PC-3 (cell line): ENCODE results near the gene LIG4. TPM values are rescaled to one million over a fixed set of nuclear protein-coding genes. Genes with fewer than 3 reads are reported as not detected.

Source experiments
- ATAC-seq: fragments of 200-7000 bp; cut with Tn5 transposase; 2 replicates; pipeline ENCODE4 v1.9.1; 2020; ENCODE audit warnings: mild to moderate bottlenecking, moderate library complexity
- BruUV-seq: library from RNA; stranded (reverse); fragments of 400-500 nt; replicated peaks from 2 replicates; lab custom pipeline; 2021; lab: Mats Ljungman, UMichigan
- CTCF ChIA-PET: fragments of 300-600 bp; sonication (Branson Sonifier 250); formaldehyde crosslinking; loops from one replicate; lab custom pipeline; 2022; ENCODE audit warnings: antibody characterized with exemption; lab: Charles Lee
- POLR2A ChIA-PET: fragments of 300-600 bp; sonication (Branson Sonifier 250); formaldehyde crosslinking; loops from one replicate; lab custom pipeline; 2022; ENCODE audit warnings: antibody characterized with exemption; ENCODE audit not compliant: unreplicated experiment; lab: Charles Lee
- DNase-seq: peaks from one replicate; pipeline ENCODE4 v3.0.0-alpha.2; 2015
- H2AFZ ChIP-seq: fragments of 300-600 bp; sonication (generic); 2 replicates; pipeline ENCODE4 v1.6.0; 2016; ENCODE audit warnings: antibody characterized with exemption, low read length
- H3F3A ChIP-seq: fragments of 300-600 bp; sonication (generic); one replicate; pipeline ENCODE4 v1.6.0; 2017; ENCODE audit warnings: antibody characterized with exemption, low read length, control low read depth, mild to moderate bottlenecking; ENCODE audit not compliant: unreplicated experiment
- H3K27ac ChIP-seq: fragments of 300-600 bp; sonication (generic); 2 replicates; pipeline ENCODE4 v1.5.1; 2016; ENCODE audit warnings: mild to moderate bottlenecking, low read length
- H3K27me3 ChIP-seq: fragments of 300-600 bp; sonication (generic); 2 replicates; pipeline ENCODE4 v1.6.1; 2016; ENCODE audit warnings: low read length, mixed read lengths
- H3K36me3 ChIP-seq: fragments of 300-600 bp; sonication (generic); 2 replicates; pipeline ENCODE4 v1.6.1; 2016; ENCODE audit warnings: low read depth, mixed run types, low read length, mixed read lengths
- H3K4me1 ChIP-seq: fragments of 300-600 bp; sonication (generic); 2 replicates; pipeline ENCODE4 v1.5.1; 2016; ENCODE audit warnings: low read length; ENCODE audit not compliant: insufficient read depth
- H3K4me2 ChIP-seq: fragments of 300-600 bp; sonication (generic); 2 replicates; pipeline ENCODE4 v1.6.0; 2016; ENCODE audit warnings: low read length
- H3K4me3 ChIP-seq: fragments of 300-600 bp; sonication (generic); 2 replicates; pipeline ENCODE4 v1.5.1; 2016; ENCODE audit warnings: mild to moderate bottlenecking, low read length, mixed read lengths
- H3K79me2 ChIP-seq: fragments of 300-600 bp; sonication (generic); 2 replicates; pipeline ENCODE4 v1.6.1; 2017; ENCODE audit warnings: low read length, mixed read lengths
- H3K9ac ChIP-seq: fragments of 300-600 bp; sonication (generic); 2 replicates; pipeline ENCODE4 v1.6.0; 2016; ENCODE audit warnings: mild to moderate bottlenecking, low read length
- H3K9me2 ChIP-seq: fragments of 300-600 bp; sonication (generic); replicated peaks from 2 replicates; pipeline ENCODE4 v1.6.1; 2016; ENCODE audit warnings: mixed run types, low read length, mixed read lengths
- H3K9me3 ChIP-seq: fragments of 300-600 bp; sonication (generic); 2 replicates; pipeline ENCODE4 v1.6.1; 2016; ENCODE audit warnings: low read length, mixed read lengths
- H4K20me1 ChIP-seq: fragments of 300-600 bp; sonication (generic); 2 replicates; pipeline ENCODE4 v1.6.1; 2016; ENCODE audit warnings: low read length, mixed read lengths
- EZH2 ChIP-seq: fragments of 300-600 bp; sonication (generic); IDR thresholded peaks from one replicate; pipeline ENCODE4 v1.6.1; 2017; ENCODE audit warnings: antibody characterized with exemption, mild to moderate bottlenecking, low read length; ENCODE audit not compliant: unreplicated experiment
- EZH2phosphoT487 ChIP-seq: fragments of 300-600 bp; sonication (generic); IDR thresholded peaks from 2 replicates; pipeline ENCODE4 v1.6.1; 2018; ENCODE audit warnings: mild to moderate bottlenecking, antibody characterized with exemption, low read length, borderline replicate concordance
- intact Hi-C: fragments of 100-400 bp; cut with micrococcal nuclease; formaldehyde crosslinking; loops from 2 replicates; pipeline ENCODE4 v1.9.0; 2023
- total RNA-seq: library from RNA; depleted of rRNA; stranded (reverse); fragments of >200 nt; gene quantifications from 2 replicates; pipeline ENCODE4 v1.2.3, GENCODE V29; 2014
- TF ChIP-seq, protein P1 (sequence below): fragments of 300-600 bp; sonication (generic); conservative IDR thresholded peaks from 2 replicates; pipeline ENCODE4 v1.5.1; 2017; ENCODE audit warnings: antibody characterized with exemption, low read depth, mild to moderate bottlenecking, low read length

The LIG4 gene
- total RNA-seq, 1 experiment from 2014 or later: 5.4 TPM

DNA sequence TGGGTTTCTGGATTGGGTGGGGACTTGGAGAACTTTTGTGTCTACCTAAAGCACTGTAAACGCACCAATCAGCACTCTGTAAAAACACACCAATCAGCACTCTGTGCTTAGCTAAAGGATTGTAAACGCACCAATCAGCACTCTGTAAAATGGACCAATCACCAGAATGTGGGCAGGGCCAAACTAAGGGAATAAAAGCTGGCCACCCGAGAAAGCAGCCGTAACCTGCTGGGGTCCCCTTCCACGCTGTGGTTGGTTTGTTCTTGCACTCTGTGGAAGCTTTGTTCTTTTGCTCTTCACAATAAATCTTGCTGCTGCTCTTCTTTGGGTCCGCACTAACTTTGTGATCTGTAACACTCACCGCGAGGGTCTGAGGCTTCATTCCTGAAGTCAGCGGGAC lies 37.3 kb downstream of the LIG4 start:
- no peak overlapping the region for H3K9ac ChIP-seq
- no peaks in the 10 kb centered on the region for H3K27me3 ChIP-seq

DNA sequence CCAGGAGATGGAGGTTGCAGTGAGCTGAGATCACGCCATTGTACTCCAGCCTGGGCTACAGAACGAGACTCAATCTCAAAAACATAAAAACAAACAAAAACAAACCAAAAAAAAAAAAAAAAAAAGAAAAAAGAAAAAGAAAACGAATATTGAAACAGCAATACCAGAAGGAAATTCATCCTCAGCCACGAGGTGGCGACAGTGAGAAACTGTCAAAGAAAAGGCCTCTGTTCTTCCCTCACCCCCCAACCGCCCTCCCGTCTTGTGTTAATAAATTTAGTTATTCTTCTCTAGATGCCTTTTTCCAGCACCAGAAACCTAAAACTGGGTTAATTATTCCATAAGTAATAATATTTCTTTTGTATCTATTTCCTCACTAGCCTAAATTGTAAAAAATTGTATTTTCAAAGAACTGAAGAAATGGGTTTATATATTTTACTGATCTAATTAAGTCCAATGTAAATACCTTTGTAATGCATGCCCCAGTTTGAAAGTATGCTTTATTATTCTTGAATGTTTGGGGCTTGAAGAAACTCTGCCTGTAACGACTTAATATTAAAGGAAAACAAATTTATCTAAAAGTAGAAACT lies 38.6 kb downstream of the LIG4 start:
- Histone ChIP-seq H3K9me2 (no peaks in the 10 kb centered on the region), H4K20me1 (no peaks in the 10 kb centered on the region), H3K4me3 (no peak overlapping the region), H3K27ac (no peak overlapping the region), H3K4me2 (no peak overlapping the region), H3K79me2 (no peaks in the 10 kb centered on the region), H2AFZ (no peak overlapping the region), H3K27me3 (no peaks in the 10 kb centered on the region), H3K9me3 (no peaks in the 10 kb centered on the region), H3K4me1 (no peaks in the 10 kb centered on the region), H3F3A (no peaks in the 10 kb centered on the region), H3K9ac (no peak overlapping the region), H3K36me3 (no peaks in the 10 kb centered on the region)
- ChIA-PET POLR2A (no interaction called here), CTCF (no interaction called here)
- intact Hi-C loops: no loop called here
- BruUV-seq: no TSS peak
- DNase-seq (peak; percentile 67), ATAC-seq (no peak)
- no peak for TF ChIP-seq EZH2
- TF ChIP-seq, protein P1, sequence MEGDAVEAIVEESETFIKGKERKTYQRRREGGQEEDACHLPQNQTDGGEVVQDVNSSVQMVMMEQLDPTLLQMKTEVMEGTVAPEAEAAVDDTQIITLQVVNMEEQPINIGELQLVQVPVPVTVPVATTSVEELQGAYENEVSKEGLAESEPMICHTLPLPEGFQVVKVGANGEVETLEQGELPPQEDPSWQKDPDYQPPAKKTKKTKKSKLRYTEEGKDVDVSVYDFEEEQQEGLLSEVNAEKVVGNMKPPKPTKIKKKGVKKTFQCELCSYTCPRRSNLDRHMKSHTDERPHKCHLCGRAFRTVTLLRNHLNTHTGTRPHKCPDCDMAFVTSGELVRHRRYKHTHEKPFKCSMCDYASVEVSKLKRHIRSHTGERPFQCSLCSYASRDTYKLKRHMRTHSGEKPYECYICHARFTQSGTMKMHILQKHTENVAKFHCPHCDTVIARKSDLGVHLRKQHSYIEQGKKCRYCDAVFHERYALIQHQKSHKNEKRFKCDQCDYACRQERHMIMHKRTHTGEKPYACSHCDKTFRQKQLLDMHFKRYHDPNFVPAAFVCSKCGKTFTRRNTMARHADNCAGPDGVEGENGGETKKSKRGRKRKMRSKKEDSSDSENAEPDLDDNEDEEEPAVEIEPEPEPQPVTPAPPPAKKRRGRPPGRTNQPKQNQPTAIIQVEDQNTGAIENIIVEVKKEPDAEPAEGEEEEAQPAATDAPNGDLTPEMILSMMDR: peak; percentile 65

More for the DNA sequence above, 37.3 kb downstream of the LIG4 start:
- Histone ChIP-seq H2AFZ (no peak overlapping the region), H3K9me3 (no peaks in the 10 kb centered on the region), H3K27ac (no peak overlapping the region), H3F3A (no peaks in the 10 kb centered on the region), H3K4me1 (no peaks in the 10 kb centered on the region), H3K4me3 (no peak overlapping the region), H3K79me2 (no peaks in the 10 kb centered on the region), H3K9me2 (no peaks in the 10 kb centered on the region), H3K36me3 (no peaks in the 10 kb centered on the region), H3K4me2 (no peak overlapping the region), H4K20me1 (no peaks in the 10 kb centered on the region)
- DNase-seq (no peak), ATAC-seq (no peak)
- ChIA-PET POLR2A (no interaction called here), CTCF (no interaction called here)
- intact Hi-C loops: no loop called here
- no TSS peak for BruUV-seq
- TF ChIP-seq EZH2phosphoT487 (no peak), EZH2 (no peak)
- TF ChIP-seq, protein P1: no peak

DNA sequence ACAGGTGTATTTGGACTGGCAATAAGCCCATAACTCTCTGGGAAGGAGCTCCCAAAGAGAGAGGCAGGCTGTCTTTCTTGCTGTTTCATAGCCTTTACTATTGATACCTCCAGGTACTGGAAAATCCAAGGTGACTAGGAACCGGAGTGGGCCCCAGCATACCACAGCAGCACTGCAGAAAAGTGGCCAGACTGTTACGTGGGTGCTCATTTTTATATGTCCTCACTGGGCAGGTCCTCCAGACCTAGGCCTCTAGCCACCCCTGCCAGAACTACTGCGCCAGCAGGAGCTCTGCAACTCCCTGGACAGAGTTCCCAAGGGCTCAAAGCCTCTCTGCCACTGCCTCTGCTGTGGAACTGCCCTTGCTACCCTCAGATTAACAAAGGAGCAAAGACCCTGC lies 46.4 kb downstream of the LIG4 start:
- no peaks in the 10 kb centered on the region for H3K27me3 ChIP-seq
- H3K36me3 ChIP-seq: no peaks in the 10 kb centered on the region
- no peak overlapping the region for H3K4me3 ChIP-seq
- H3K4me2 ChIP-seq: no peak overlapping the region
- intact Hi-C loops: no loop called here
- DNase-seq (no peak), ATAC-seq (no peak)
- CTCF ChIA-PET: no interaction called here
- no peaks in the 10 kb centered on the region for H3K79me2 ChIP-seq
- no peaks in the 10 kb centered on the region for H3F3A ChIP-seq
- H3K4me1 ChIP-seq: no peaks in the 10 kb centered on the region
- no TSS peak for BruUV-seq
- H4K20me1 ChIP-seq: no peaks in the 10 kb centered on the region
- no peaks in the 10 kb centered on the region for H3K9me3 ChIP-seq
- POLR2A ChIA-PET: no interaction called here
- no peak overlapping the region for H3K9ac ChIP-seq
- TF ChIP-seq, protein P1: no peak
- TF ChIP-seq EZH2: no peak
- no peak for TF ChIP-seq EZH2phosphoT487
- H3K27ac ChIP-seq: no peak overlapping the region
- H2AFZ ChIP-seq: no peak overlapping the region
- H3K9me2 ChIP-seq: no peaks in the 10 kb centered on the region
